Ovary (tissue), 9 donors: ENCODE measurements around the gene PATL2. TPM values are rescaled to one million over a fixed set of nuclear protein-coding genes. Genes with fewer than 3 reads are reported as not detected.

ENCODE experiments used
- DNase-seq, 5 donors: peaks; one replicate each; pipeline ENCODE4 v3.0.0-alpha.2; 2019 to 2020
- H3K27ac ChIP-seq, 2 donors: fragments of 200-600 bp; one replicate each; pipeline versions ENCODE4 v1.5.1 to v1.8.0; 2019 to 2022
- H3K27me3 ChIP-seq: fragments of 200-600 bp; one replicate; pipeline ENCODE4 v1.8.0; 2022
- H3K36me3 ChIP-seq: fragments of 200-600 bp; sonication (generic); one replicate; pipeline ENCODE4 v1.5.1; 2019
- H3K4me1 ChIP-seq: one replicate; pipeline ENCODE4 v1.8.1; 2013; ENCODE audit warnings: mild to moderate bottlenecking, moderate library complexity; ENCODE audit not compliant: insufficient read depth
- H3K4me3 ChIP-seq: fragments of 200-600 bp; sonication (generic); one replicate; pipeline ENCODE4 v1.5.1; 2017
- H3K9me3 ChIP-seq, 2 donors: fragments of 200-600 bp in 1 of 2; sonication (generic) in 1 of 2; one replicate each; pipeline versions ENCODE4 v1.5.1 to v1.8.1; 2013 to 2019; ENCODE audit warnings: mild to moderate bottlenecking in 1 of 2, moderate library complexity in 1 of 2
- CTCF ChIP-seq, 3 donors: fragments of 450-650 bp in 2 of 3; fragments of 200-600 bp in 1 of 3; IDR thresholded peaks; one replicate each; pipeline versions ENCODE4 v1.5.1 to v1.8.0; 2016 to 2022; ENCODE audit warnings: antibody characterized with exemption in 3 of 3, mild to moderate bottlenecking in 1 of 3
- EP300 ChIP-seq: sonication (generic); formaldehyde crosslinking; IDR thresholded peaks from one replicate; pipeline ENCODE4 v1.6.1; 2017; ENCODE audit warnings: antibody characterized with exemption
- POLR2A ChIP-seq: fragments of 450-650 bp; IDR thresholded peaks from one replicate; pipeline ENCODE4 v1.6.1; 2017; ENCODE audit warnings: antibody characterized with exemption, mild to moderate bottlenecking, moderate library complexity
- WGBS, 3 donors: extraction: QIAGEN DNeasy Blood & Tissue Kit in 1 of 3; methylation state at CpG; one replicate each; pipeline versions ENCODE4 v1.1.5 to v1.1.7; 2013 to 2017; 5-methylcytosine and 5-hydroxymethylcytosine counted together
- intact Hi-C, 4 donors: fragments of 100-400 bp; cut with DNase I; formaldehyde crosslinking; loops; one replicate each; pipeline versions ENCODE4 v1.11.0 to v1.15.1; 2022 to 2023
- polyA plus RNA-seq, 2 donors: library from polyadenylated mRNA; stranded (reverse); fragments of 200-250 nt in 1 of 2; fragments of 350-450 nt in 1 of 2; fragmentation: Illumina TruSeq in 1 of 2; extraction: RNeasy Lipid Tissue Mini Kit (QIAGEN cat#74804) in 1 of 2; gene quantifications; one replicate each; pipeline ENCODE4 v1.2.3, GENCODE V29; 2013 to 2014
- total RNA-seq, 7 donors: library from RNA; depleted of rRNA in 2 of 7; stranded (reverse); fragments of >200 nt in 2 of 7; fragmentation: NEBNext Ultra II Directional in 3 of 7; extraction: Animal tissue kit (Norgen Biotek cat#: 25700) in 3 of 7; gene quantifications; one replicate each; pipeline versions ENCODE4 v1.1.0 to v1.2.4, GENCODE V29; 2016 to 2023
- donor health status: DM: no; HTN: no; CAD: no; lungs with moderate emphysema.
- donor health status: DM: no; HTN: no; CAD: no.
- donor health status: Bipolar disorder and iron deficiency.
- donor health status: DM: yes; HTN: yes; CAD: no.
- donor health status: DM: no; HTN: no; CAD: no.
- donor health status: DM: yes; HTN: yes; CAD: no.

The PATL2 gene
- total and polyA plus RNA-seq, 9 donors, result 0.20 to 2.3 (median 1.3) TPM

GRCh38 chr15:44715142-44715796, 4.1 kb upstream of the PATL2 start:
- no peak overlapping the region for H3K27ac ChIP-seq
- H3K36me3 ChIP-seq, result no peaks in the 10 kb centered on the region
- DNase-seq, result no peak
- H3K9me3 ChIP-seq, result no peaks in the 10 kb centered on the region
- H3K27me3 ChIP-seq, result no peaks in the 10 kb centered on the region
- WGBS, 3 donors, result 74 to 82% (median 76%) methylated on average over 6 of the region's 6 CpGs
- H3K4me1 ChIP-seq, result peaks cover 4% of the 10 kb centered on the region
- intact Hi-C loops, result loop anchor here in 1 of 4 donors (10.0 kb wide), 1 partner anchor 470 kb away; the partner anchor contains the start of gene SHF
- H3K4me3 ChIP-seq, result no peak overlapping the region
- no peak for TF ChIP-seq EP300
- no peak for TF ChIP-seq POLR2A
- TF ChIP-seq CTCF (IDR thresholded peaks at IDR 0.05), result no peak

- Histone ChIP-seq H3K4me1 (peaks cover 3% of the 10 kb centered on the region), H3K27me3 (no peaks in the 10 kb centered on the region), H3K36me3 (no peaks in the 10 kb centered on the region), H3K27ac (peak overlapping the region; percentile 92 to 95), H3K9me3 (no peaks in the 10 kb centered on the region), H3K4me3 (peak overlapping the region; percentile 63)
- intact Hi-C loops, result loop anchor here in 1 of 4 donors (10.0 kb wide), 1 partner anchor 472 kb away; the partner anchor contains the start of gene SHF
- DNase-seq, result no peak
- 65 to 73% (median 65%) methylated on average over 5 of the region's 5 CpGs for WGBS, 3 donors
- TF ChIP-seq EP300, result no peak
- no peak for TF ChIP-seq CTCF (IDR thresholded peaks at IDR 0.05)
- no peak for TF ChIP-seq POLR2A
Observed at GRCh38 chr15:44713006-44713966, 2.2 kb upstream of the PATL2 start.

GRCh38 chr15:44712346-44713005, 1.4 kb upstream of the PATL2 start:
- H3K27ac ChIP-seq, result peak overlapping the region; percentile 92 to 95
- peak overlapping the region; percentile 63 for H3K4me3 ChIP-seq
- H3K9me3 ChIP-seq, result no peaks in the 10 kb centered on the region
- intact Hi-C loops, result loop anchor here in 1 of 4 donors (10.0 kb wide), 1 partner anchor 472 kb away; the partner anchor contains the start of gene SHF
- 4 to 7% (median 4%) methylated on average over 24 of the region's 24 CpGs for WGBS, 3 donors
- H3K36me3 ChIP-seq, result no peaks in the 10 kb centered on the region
- DNase-seq, result peak; percentile 66 to 77 (median 72)
- no peaks in the 10 kb centered on the region for H3K27me3 ChIP-seq
- peaks cover 3% of the 10 kb centered on the region for H3K4me1 ChIP-seq
- TF ChIP-seq EP300 (no peak), CTCF (IDR thresholded peaks at IDR 0.05) (no peak), POLR2A (no peak)
